HG03139 (cell line): ENCODE data around the gene AUTS2.
"Not testable (repeated sequence)": the region's sequence is repeated elsewhere in the genome, so short reads cannot be mapped to it uniquely, and the experiment has no call there.

Experiments
- ATAC-seq: cut with Tn5 transposase; IDR thresholded peaks from one replicate; pipeline ENCODE4 v1.9.1; 2021; ENCODE audit not compliant: unreplicated experiment

The AUTS2 gene

GRCh38 chr7:70630818-70631457 is 1032.7 kb downstream of the AUTS2 start:
- no peak for ATAC-seq

GRCh38 chr7:70631718-70632117 is 1033.4 kb downstream of the AUTS2 start:
- ATAC-seq, result no peak

GRCh38 chr7:70632400-70632799 is 1034.1 kb downstream of the AUTS2 start:
- ATAC-seq, result no peak

- no peak for ATAC-seq
Observed at GRCh38 chr7:70634071-70634470, 1035.8 kb downstream of the AUTS2 start.

- ATAC-seq, result no peak
Observed at GRCh38 chr7:70634610-70635068, 1036.4 kb downstream of the AUTS2 start.

- no peak for ATAC-seq
Observed at GRCh38 chr7:70635633-70636032, 1037.4 kb downstream of the AUTS2 start.

GRCh38 chr7:70636169-70636568 is 1037.9 kb downstream of the AUTS2 start:
- no peak for ATAC-seq

GRCh38 chr7:70637726-70638125 is 1039.5 kb downstream of the AUTS2 start:
- no peak for ATAC-seq

- no peak for ATAC-seq
Observed at GRCh38 chr7:70638158-70639107, 1040.2 kb downstream of the AUTS2 start.

GRCh38 chr7:70640266-70640833 is 1042.1 kb downstream of the AUTS2 start:
- no peak for ATAC-seq

- no peak for ATAC-seq
Observed at GRCh38 chr7:70641882-70642281, 1043.6 kb downstream of the AUTS2 start.

- ATAC-seq, result no peak
Observed at GRCh38 chr7:70645279-70645678, 1047.0 kb downstream of the AUTS2 start.

- ATAC-seq, result no peak
Observed at GRCh38 chr7:70645876-70646351, 1047.6 kb downstream of the AUTS2 start.

- no peak for ATAC-seq
Observed at GRCh38 chr7:70646536-70647248, 1048.4 kb downstream of the AUTS2 start.

GRCh38 chr7:70647801-70648498 is 1049.7 kb downstream of the AUTS2 start:
- ATAC-seq, result peak; percentile 83

- not testable (repeated sequence) for ATAC-seq
Observed at GRCh38 chr7:70648499-70648861, 1050.2 kb downstream of the AUTS2 start.

- no peak for ATAC-seq
Observed at GRCh38 chr7:70649323-70649722, 1051.0 kb downstream of the AUTS2 start.

GRCh38 chr7:70654146-70654545 is 1055.9 kb downstream of the AUTS2 start:
- ATAC-seq, result no peak

GRCh38 chr7:70654979-70655378 is 1056.7 kb downstream of the AUTS2 start:
- ATAC-seq, result no peak

- no peak for ATAC-seq
Observed at GRCh38 chr7:70655694-70656093, 1057.4 kb downstream of the AUTS2 start.
